ENCODE results near the gene PDCD11.

The PDCD11 gene

DNA sequence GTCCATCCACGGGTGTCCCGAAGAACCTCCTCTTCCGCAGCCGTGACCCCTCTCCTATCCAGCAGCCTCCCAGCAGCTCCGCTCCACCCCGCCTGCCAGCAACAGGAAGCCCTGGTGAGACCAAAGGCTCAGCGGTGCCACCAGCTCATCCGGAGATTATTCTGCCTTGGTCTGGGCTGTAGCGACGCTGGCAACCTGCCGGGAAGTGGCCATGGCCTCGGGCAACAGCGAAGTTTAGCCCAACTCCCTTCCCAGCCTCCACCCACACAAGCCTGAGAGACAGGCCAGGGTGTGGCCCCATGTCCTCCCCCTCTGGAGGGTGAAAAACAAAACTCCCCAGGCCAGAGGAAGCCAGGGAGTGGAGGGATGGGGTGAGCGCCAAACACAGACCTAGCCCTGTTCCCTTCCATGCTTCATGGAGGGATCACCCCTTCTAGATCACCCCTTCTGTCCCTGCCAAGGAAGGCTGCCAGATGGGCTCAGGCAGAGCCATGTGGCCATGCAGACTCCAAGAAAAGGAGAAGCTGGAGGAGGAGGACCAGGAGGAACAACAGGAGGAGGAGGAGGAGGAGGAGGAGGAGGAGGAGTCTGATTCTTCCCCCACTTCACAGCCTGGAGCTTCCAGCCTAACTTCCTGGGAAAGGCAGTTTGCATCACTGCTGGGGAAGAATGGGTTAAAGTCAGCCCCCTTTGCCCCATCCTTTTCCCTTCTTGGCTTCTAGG lies 54.8 kb downstream of the PDCD11 start:
- Histone ChIP-seq H3K27ac (no peak overlapping the region), H3K9me3 (ENCODE audit: severe bottlenecking) (no peaks in the 10 kb centered on the region), H3K4me3 (ENCODE audit: low read depth, low read length) (no peak overlapping the region), H3K36me3 (peaks cover 12% of the 10 kb centered on the region), H3K27me3 (ENCODE audit: insufficient read depth, low read depth, severe bottlenecking) (no peaks in the 10 kb centered on the region)
- TF ChIP-seq, protein P1, sequence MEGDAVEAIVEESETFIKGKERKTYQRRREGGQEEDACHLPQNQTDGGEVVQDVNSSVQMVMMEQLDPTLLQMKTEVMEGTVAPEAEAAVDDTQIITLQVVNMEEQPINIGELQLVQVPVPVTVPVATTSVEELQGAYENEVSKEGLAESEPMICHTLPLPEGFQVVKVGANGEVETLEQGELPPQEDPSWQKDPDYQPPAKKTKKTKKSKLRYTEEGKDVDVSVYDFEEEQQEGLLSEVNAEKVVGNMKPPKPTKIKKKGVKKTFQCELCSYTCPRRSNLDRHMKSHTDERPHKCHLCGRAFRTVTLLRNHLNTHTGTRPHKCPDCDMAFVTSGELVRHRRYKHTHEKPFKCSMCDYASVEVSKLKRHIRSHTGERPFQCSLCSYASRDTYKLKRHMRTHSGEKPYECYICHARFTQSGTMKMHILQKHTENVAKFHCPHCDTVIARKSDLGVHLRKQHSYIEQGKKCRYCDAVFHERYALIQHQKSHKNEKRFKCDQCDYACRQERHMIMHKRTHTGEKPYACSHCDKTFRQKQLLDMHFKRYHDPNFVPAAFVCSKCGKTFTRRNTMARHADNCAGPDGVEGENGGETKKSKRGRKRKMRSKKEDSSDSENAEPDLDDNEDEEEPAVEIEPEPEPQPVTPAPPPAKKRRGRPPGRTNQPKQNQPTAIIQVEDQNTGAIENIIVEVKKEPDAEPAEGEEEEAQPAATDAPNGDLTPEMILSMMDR (IDR thresholded peaks at IDR 0.05; ENCODE audit: low read depth, low read length) = no peak
- DNase-seq = no peak

DNA sequence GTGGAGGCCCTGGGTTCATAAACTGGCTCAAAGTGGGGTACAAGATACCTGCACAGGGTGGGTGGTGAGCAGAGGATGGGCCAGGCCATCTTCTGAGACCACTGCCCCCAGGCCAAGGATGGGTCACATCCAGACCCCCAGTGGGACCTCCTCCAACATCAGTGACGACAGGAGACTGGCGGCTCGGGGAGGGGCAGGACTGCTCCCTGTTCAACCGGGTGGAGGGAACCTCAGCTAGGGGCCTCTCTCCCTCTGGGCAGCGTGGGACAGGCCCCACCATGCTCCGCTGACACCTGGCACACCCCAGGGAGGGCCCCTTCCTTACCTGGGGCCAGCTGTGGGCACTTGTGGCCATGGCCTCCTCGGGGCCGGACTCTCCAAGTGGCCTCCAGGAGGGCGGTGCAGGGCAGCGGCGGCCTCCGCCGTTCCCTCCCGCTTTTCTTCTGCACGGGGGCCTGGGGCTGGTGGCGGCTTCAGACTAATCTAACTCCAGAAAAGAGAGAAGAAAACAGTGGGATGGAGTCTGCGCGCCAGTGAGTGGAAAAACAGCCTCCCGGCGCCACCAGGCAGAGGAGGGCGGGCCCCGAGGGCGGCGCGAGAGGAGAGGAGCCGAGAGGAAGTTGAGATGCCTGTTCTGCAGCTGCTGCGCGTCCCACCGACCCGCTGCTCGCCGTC lies 55.5 kb downstream of the PDCD11 start, which contains the start of gene CALHM2:
Gene CALHM2, minus strand, starts transcription at position 540 of the 675 bp plus-strand sequence. CDS start 2,429 bp downstream, outside the sequence.
- Histone ChIP-seq H3K36me3 (peaks cover 8% of the 10 kb centered on the region), H3K27me3 (ENCODE audit: insufficient read depth, low read depth, severe bottlenecking) (no peaks in the 10 kb centered on the region), H3K9me3 (ENCODE audit: severe bottlenecking) (no peaks in the 10 kb centered on the region), H3K4me3 (ENCODE audit: low read depth, low read length) (no peak within 1 kb of the TSS), H3K27ac (no peak within 1 kb of the TSS)
- no peak for DNase-seq
- TF ChIP-seq, protein P1 (IDR thresholded peaks at IDR 0.05; ENCODE audit: low read depth, low read length) = no peak

DNA sequence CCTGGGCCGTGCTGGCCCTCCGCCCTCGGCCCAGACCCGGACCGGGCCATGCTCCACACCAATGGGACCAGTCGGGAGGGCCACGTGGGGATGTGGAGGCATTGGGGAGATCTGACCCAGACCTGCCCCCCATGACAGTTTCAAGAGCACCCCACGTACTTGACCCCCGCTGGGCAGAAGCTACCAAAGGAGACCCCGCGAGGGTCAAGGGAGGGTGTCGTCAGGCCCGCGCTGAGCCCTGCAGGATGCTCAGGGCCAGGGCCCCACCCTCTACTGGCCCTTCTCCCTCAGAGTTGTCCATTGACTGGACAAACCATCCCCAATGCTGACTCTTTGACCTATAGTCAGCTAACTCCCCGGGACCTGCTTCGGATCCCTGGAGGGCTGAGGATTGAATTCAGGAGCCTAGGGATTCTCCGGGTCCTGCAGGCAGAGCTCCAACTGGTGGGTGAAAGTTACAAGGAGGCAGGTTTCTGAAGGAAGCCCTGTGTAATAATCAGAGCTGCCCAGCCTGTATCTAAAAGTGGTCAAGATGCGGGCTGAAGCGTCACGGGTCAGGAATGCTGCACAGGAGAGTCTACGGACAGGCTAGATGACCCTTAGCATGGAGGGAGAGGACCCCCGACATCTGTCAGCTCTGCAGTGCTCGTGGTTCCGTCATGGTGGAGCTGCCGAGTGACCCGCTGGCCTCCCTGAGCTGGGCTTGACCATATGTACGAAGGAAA lies 56.2 kb downstream of the PDCD11 start:
- TF ChIP-seq, protein P1 (IDR thresholded peaks at IDR 0.05; ENCODE audit: low read depth, low read length) = no peak
- no peak overlapping the region for H3K4me3 ChIP-seq (ENCODE audit: low read depth, low read length)
- H3K27ac ChIP-seq = no peak overlapping the region
- H3K27me3 ChIP-seq (ENCODE audit: insufficient read depth, low read depth, severe bottlenecking) = no peaks in the 10 kb centered on the region
- DNase-seq = no peak
- 0 out of 2 replicates have a peak, but pooled peaks cover 1% of the 10 kb centered on the region for H3K36me3 ChIP-seq
- H3K9me3 ChIP-seq (ENCODE audit: severe bottlenecking) = no peaks in the 10 kb centered on the region

DNA sequence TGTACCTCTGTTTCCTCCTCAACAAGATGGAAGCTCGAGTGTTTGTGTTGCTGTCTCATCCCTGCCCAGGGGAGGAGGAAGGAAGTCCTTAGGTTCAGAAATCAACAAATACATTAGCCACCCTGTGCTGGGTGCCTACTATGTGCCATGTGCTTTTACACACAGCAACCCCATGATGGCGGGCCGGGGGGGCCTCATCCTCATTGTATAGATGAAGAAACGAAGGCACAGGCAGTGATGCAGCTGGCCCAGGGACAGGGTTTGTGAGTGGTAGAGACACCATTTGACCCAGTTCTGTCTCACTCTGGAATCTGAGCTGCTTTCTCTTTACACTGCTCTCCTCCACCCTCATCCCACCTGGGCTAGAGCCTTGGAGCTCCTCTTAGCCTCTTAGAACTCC lies 57.6 kb downstream of the PDCD11 start:
- Histone ChIP-seq H3K9me3 (ENCODE audit: severe bottlenecking) (no peaks in the 10 kb centered on the region), H3K36me3 (no peaks in the 10 kb centered on the region), H3K27ac (no peak overlapping the region), H3K4me3 (ENCODE audit: low read depth, low read length) (no peak overlapping the region), H3K27me3 (ENCODE audit: insufficient read depth, low read depth, severe bottlenecking) (no peaks in the 10 kb centered on the region)
- TF ChIP-seq, protein P1 (IDR thresholded peaks at IDR 0.05; ENCODE audit: low read depth, low read length) = no peak
- DNase-seq = no peak

DNA sequence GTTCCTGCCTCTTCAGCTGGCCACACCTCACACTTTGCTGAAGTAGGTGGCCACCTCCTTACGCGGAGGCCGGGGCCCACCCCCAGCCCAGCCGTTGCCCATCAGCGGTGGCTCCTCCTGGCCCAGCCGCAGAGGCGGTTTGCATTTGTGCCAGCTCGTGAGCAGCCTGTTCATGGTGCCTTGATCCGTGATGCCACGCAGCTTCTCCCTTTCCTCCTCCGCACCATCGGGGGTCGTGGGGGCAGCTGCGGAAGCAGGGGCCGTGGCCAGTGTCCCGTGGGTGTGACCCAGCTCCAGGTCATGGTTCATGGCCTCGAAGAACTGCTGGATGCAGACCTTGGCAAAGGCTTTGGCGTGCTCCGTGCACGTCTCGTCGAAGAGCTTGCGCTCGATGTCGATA lies 58.8 kb downstream of the PDCD11 start:
- TF ChIP-seq, protein P1 (IDR thresholded peaks at IDR 0.05; ENCODE audit: low read depth, low read length) = no peak
- no peaks in the 10 kb centered on the region for H3K9me3 ChIP-seq (ENCODE audit: severe bottlenecking)
- no peak overlapping the region for H3K4me3 ChIP-seq (ENCODE audit: low read depth, low read length)
- H3K36me3 ChIP-seq = no peaks in the 10 kb centered on the region
- H3K27ac ChIP-seq = no peak overlapping the region
- no peak for DNase-seq
- H3K27me3 ChIP-seq (ENCODE audit: insufficient read depth, low read depth, severe bottlenecking) = no peaks in the 10 kb centered on the region

Data from WERI-Rb-1 (cell line).